Mucosa of gallbladder (tissue), 1 donor: ENCODE results near the gene AXL. TPM values are rescaled to one million over a fixed set of nuclear protein-coding genes. Genes with fewer than 3 reads are reported as not detected.
"Not testable (repeated sequence)": the region's sequence is repeated elsewhere in the genome, so short reads cannot be mapped to it uniquely, and the experiment has no call there.

Source experiments
- DNase-seq: peaks from one replicate; pipeline ENCODE4 v3.0.0-alpha.2; 2020; ENCODE audit warnings: low spot score
- total RNA-seq: library from RNA; stranded (reverse); gene quantifications from one replicate; pipeline ENCODE4 v1.2.1, GENCODE V29; 2021
- donor health status: DM: no; HTN: no; CAD: no.

Gene AXL
- total RNA-seq, 1 donor from 2014 or later = 57.3 TPM

DNA sequence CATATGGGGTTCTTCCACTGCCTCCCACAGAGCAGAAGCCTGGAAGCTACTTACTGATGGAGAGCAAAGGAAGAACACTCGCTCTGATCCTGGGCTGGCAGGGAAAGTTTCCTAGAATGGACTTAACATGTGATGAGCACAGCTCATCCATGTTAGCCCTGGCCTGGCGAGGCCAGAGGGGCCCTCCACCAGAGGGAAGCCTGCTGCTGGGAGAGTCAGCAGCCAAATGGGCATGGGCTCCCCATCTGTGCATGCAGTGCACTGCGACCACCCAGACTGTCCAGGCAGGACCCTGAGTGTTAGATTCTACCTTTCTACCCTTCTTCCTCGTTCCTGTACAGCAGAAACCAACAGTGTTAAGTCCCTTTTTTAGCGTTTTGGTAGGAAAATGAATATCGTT is 54.1 kb downstream of the AXL start:
- DNase-seq = no peak

DNA sequence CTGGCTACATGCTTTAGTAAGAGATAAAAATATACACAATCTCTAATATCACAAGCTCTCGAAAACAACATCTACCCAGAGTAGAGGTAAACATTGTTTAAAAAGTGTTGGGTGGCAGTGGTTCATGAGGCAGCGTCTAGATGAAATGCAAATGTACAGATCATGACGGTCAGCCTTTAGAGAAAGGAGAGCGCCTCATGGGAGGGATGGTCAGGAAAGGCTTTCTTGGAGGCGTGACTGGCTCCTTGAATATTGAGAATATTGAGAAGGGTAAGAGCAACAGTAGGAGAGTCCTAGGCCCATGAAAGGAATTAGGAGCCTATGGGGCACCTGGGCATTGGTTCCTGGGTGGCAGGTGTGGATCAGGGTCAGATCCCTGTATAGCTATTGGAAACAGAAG is 55.8 kb downstream of the AXL start:
- DNase-seq = no peak

GRCh38 chr19:41276231-41276630 is 57.2 kb downstream of the AXL start:
- DNase-seq = no peak

- DNase-seq = no peak
Measured at GRCh38 chr19:41278478-41278877, 59.5 kb downstream of the AXL start.

DNA sequence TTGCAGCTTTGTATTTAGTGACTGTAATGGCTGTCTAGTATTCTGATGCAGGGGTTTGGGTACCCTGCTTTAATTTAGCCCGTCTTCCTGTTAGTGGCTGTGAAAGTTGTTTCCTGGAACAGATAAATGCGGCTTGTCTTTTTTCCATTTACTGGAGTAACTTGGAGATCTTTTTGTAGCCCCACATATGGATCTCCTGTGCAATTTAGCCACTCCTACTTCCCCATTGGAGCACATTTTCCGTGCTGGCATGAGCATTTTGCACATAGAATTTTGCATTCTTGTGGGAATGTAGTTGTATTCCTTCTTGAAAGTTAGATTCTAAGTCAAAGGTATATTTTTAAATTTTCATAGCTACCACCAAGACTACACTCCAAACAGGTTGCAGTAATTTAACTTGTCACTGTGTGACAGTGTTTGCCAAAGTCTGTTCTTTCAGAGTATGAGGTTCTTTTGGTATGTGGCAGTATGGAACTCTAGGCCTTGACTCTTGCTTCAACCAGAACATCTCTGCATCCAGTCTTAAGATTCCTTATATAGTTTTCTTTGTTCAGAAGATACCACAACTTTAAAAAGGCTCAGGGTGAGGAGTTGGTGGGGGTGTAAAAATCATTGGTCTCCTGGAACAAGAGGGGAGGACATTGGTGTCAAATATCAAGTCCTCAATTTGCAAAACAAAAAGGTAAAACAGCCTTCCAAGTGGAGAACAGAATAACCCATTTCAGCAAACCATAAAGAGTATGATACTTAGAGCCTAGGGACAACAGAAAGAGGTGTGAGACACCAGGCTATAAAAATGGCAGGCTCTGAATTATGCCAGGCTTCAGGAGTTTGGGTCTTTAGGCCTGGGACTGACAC is 69.9 kb downstream of the AXL start:
- no peak for DNase-seq

GRCh38 chr19:41289814-41290213 is 70.8 kb downstream of the AXL start:
- not testable (repeated sequence) for DNase-seq

- DNase-seq = no peak
Measured at GRCh38 chr19:41294393-41294792, 75.4 kb downstream of the AXL start.

DNA sequence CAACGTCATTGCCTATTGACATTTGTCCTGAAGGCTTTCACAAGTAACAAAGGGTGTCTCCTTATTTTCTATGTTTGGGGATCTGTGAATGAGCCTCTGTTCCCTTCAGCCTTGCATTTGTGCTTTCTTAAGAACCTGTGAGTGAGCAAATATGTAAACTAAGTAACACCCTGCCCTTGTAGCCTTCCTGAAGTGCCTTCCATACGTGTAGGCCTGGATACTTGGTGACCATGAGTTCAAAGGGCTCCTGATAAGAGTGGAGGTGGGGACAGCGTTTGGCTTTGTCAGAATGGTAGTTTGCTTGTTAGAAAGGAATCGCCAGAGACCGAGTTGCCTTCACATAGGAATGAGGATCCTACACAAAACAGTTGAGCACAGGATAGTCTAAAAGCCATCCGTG is 76.5 kb downstream of the AXL start:
- no peak for DNase-seq

- DNase-seq = no peak
Measured at GRCh38 chr19:41296433-41296871, 77.4 kb downstream of the AXL start.

DNA sequence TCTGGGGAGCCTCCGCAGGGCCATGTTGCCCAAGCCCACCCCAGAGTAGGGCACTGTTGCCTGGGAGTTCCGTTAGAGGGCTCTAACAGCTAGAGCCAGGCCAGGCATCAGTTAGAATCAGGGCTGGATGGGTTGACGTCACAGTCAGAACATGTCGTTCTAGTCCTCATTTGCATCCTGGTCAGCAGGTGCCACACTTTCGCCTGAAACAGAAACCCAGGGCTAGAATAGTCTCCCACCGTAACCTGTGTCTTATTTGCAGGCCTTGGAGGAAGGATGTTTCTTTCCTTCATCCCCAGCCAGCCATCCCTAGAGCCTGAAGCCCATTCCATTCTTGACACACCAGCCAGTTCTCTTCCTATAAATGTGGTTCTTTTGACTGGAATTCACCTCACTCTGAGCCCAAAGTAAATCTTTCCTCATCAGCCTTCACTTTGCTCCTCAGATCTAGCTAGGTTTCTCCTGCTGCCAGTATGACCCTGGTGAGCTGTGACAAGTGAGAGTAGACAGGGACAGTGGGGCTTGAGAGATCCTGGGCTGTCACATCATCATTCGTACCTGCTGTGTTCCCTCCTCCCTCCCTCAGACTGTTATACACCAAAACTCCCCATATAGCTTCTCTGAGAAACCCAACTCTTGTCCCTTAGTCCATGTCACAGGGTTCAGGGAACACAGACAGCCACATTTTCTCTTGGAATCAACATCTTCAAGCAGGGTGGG is 78.8 kb downstream of the AXL start:
- no peak for DNase-seq

GRCh38 chr19:41298348-41298964 is 79.4 kb downstream of the AXL start:
- DNase-seq = peak; percentile 64

DNA sequence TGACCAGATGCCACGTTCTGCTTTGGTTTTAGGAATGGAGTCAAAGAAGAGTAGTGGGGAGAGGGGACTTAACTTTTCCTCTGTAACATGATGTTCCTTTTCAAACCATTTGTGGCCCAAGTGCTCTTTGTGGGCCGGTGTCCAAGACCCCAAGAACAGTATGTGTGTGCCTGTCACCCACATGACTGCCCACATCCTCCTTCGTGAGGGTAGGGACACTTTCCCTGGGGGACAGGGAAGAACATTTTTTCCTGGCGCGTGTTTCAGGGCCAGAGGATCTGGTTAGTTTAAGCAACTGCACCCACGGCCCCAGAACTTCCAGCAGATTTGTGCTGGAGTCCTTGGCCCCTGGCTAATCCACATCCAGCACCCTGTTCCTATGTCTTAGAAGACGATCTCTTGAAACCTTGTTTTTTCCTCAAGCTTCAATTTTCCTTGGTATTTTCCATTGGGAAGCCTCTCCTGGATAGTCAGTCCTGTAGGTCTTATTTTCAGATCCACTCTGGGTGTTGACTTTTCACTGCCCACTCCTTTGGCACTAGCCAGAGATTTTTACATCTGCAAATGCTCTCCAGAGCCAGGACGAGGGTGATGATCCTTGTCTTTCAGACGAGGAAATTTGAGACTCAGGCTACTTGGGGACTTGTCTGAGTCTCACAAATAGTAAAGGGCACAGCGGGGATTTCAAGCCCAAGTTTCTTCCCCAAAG is 80.2 kb downstream of the AXL start:
- no peak for DNase-seq

DNA sequence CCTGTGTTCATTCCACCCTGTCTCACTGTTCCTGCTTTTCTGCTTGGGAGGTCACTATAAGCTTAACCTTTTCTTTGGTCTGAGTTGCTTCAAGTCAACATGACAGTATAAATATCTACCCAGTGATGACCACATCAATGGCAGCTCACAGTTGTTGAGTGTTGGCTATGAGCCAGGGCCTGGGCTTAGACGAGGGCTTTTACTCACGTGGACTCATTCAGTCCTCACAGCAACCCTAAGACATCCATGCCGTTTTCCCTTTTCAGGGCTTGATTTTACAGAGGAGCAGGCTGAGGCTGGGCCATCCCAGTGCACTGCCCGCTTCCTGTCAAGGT is 80.7 kb downstream of the AXL start:
- DNase-seq = no peak

DNA sequence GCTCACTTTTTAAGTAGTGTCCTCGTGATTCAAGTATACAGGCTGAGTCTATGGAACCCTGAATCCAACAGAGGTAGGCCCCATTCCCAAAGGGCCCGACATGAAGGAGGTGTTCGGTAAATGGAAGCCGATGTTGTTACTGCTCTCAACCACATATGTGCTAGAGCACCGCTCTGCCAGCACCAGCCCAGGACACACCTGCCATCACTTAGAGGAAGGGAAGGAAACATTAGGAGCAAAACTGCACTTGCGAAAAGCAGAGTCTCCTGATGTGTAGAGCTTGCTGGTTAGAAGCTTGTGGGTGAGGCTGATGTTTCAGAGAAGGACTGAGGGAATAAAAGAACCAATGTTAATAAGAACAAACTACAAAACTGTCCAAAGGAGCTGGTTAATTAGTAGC is 81.5 kb downstream of the AXL start:
- DNase-seq = no peak

- no peak for DNase-seq
Measured at GRCh38 chr19:41302624-41303351, 83.8 kb downstream of the AXL start.

GRCh38 chr19:41303954-41304353 is 84.9 kb downstream of the AXL start:
- no peak for DNase-seq

DNA sequence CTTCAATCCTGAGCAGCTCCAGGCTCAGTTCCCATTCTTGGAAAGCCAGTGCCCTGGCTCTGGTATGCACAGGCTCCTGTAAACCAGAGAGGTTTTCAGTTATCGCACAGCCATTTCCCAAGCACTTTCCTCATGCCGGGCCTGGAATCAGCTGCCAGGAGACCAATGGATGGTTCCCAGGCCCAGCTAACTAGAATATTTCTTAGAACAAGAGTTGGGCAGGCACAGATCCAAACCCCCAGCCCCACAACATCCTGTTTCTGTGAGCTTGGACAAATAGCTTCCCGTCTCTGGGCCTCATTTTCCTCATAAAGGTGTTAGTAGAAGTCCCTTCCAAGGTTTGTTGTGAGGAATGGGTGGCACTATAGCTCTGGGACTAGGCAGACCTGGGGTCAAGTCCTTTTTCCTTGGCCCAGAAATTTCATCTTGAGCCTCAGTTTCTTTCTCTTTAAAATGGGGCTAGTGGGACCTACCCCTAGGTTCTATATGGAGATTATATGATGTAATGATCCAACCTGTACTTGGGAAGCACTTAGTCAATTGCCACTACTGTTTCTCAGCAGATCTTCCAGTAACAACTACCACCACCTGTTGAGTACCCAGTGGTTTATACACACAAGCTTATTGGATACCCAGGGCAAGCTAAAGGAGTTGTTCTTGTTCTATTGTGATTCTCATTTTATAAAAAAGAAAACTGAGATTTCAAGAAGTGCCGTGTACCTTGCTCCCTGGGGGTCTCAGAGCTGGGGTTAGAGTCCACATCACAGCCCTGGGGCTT is 85.9 kb downstream of the AXL start:
- DNase-seq = no peak

- DNase-seq = no peak
Measured at GRCh38 chr19:41305927-41306793, 87.1 kb downstream of the AXL start.

DNA sequence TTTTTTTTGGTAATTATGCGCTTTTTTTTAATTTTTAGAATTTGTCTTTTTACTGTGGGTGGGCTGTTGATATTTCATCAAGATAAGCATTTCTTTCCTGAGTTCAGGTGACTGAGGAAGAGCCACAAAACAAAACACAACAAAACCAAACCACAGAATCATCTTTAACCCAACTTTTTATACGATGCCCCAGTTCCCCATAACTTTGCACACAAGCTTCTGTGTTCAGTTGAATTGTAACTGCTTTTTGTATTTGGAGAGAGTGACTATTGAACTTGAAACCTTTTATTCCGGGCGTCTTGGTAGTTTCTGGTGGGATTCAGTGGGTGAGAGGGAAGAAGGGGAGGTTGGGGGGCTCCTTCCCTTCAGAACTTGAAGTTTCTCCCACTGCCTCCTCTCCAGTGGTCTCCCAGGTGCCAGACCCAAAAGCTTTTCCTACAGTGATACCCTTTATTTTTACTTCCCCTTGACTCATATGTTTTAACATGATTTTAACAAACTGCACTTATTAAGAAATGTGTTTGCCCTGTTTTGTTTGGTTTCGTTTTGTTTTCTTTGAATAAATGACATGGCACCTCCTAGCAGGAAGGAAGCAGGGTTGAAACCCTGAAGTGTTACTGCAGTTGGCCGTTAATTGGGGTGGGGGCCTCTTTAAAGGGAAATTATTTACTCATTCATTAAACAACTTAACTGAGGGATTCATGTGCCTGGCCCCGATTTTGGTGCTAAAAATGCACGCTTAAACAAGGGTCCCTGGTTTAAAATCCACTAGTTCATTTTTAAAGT is 88.3 kb downstream of the AXL start:
- DNase-seq = no peak
